ENCODE results near the gene LRCOL1. TPM values are rescaled to one million over a fixed set of nuclear protein-coding genes. Genes with fewer than 3 reads are reported as not detected.

LRCOL1 gene
- total RNA-seq, 1 experiment from 2014 or later = 0.24 TPM

- ChIA-PET POLR2A (no interaction called here), CTCF (interaction anchor here (1.7 to 2.6 kb wide), 3 partner anchors 35 to 135 kb away, joined by 3 to 11 read pairs (median 4); no protein-coding TSS in a partner anchor)
- DNase-seq (ENCODE audit: low spot score) (no peak), ATAC-seq (no peak)
- H3K4me3 Mint-ChIP-seq = no peak overlapping the region
- H3K9me3 Mint-ChIP-seq = peaks cover 5% of the 10 kb centered on the region
- no peak overlapping the region for H3K27ac Mint-ChIP-seq
- H3K27me3 Mint-ChIP-seq (ENCODE audit: low read depth) = peaks cover 90% of the 10 kb centered on the region
- H3K4me1 Mint-ChIP-seq = peaks cover 10% of the 10 kb centered on the region; the same call in 1 of the 2 replicates
- TF ChIP-seq FOXJ3 (CRISPR knock-in tag; IDR thresholded peaks at IDR 0.05; ENCODE audit: borderline replicate concordance) (no peak), ZNF281 (CRISPR knock-in tag; IDR thresholded peaks at IDR 0.05) (no peak), NR2C2 (CRISPR knock-in tag; IDR thresholded peaks at IDR 0.05) (no peak), FOXK1 (CRISPR knock-in tag; IDR thresholded peaks at IDR 0.05) (no peak), PRRX2 (CRISPR knock-in tag; IDR thresholded peaks at IDR 0.05) (no peak), ZNF396 (CRISPR knock-in tag; IDR thresholded peaks at IDR 0.05; ENCODE audit: borderline replicate concordance) (no peak), ZNF121 (CRISPR knock-in tag; IDR thresholded peaks at IDR 0.05) (no peak), ETV6 (CRISPR knock-in tag; IDR thresholded peaks at IDR 0.05) (no peak), ZNF416 (CRISPR knock-in tag; IDR thresholded peaks at IDR 0.05) (no peak), FOXP4 (CRISPR knock-in tag; IDR thresholded peaks at IDR 0.05) (no peak), ZNF219 (CRISPR knock-in tag; IDR thresholded peaks at IDR 0.05; ENCODE audit: borderline replicate concordance) (no peak), TCF7 (CRISPR knock-in tag; IDR thresholded peaks at IDR 0.05; ENCODE audit: low read depth) (no peak), IRF2 (CRISPR knock-in tag; IDR thresholded peaks at IDR 0.05; ENCODE audit: borderline replicate concordance, low read depth) (no peak), GTF2I (CRISPR knock-in tag; conservative IDR thresholded peaks at IDR 0.05) (no peak), KAT7 (CRISPR knock-in tag; IDR thresholded peaks at IDR 0.05; ENCODE audit: borderline replicate concordance) (no peak), ATF3 (CRISPR knock-in tag; conservative IDR thresholded peaks at IDR 0.05) (no peak), USF2 (CRISPR knock-in tag; IDR thresholded peaks at IDR 0.05) (no peak), ARID4B (CRISPR knock-in tag; IDR thresholded peaks at IDR 0.05; ENCODE audit: borderline replicate concordance) (no peak), ZMAT4 (CRISPR knock-in tag; IDR thresholded peaks at IDR 0.05) (no peak), E2F5 (CRISPR knock-in tag; IDR thresholded peaks at IDR 0.05) (no peak)
- no peaks in the 10 kb centered on the region for H3K36me3 Mint-ChIP-seq
Observed at GRCh38 chr12:132596016-132596415, 14.4 kb downstream of the LRCOL1 start.
